Stomach (tissue), 9 donors: ENCODE data around the gene ESM1. TPM values are rescaled to one million over a fixed set of nuclear protein-coding genes. Genes with fewer than 3 reads are reported as not detected.

Experiments
- DNase-seq, 2 donors: peaks; one replicate each; pipeline versions ENCODE4 v3.0.0 to v3.0.0-alpha.2; 2013 to 2019
- H3K27ac ChIP-seq, 5 donors: fragments of 200-600 bp in 4 of 5; sonication (generic) in 4 of 5; one replicate each; pipeline ENCODE4 v1.5.1; 2013 to 2019; ENCODE audit warnings: mild to moderate bottlenecking in 1 of 5, moderate library complexity in 1 of 5
- H3K27me3 ChIP-seq, 3 donors: fragments of 200-600 bp; sonication (generic); one replicate each; pipeline ENCODE4 v1.5.1; 2017 to 2019; ENCODE audit warnings: mixed run types in 1 of 3
- H3K36me3 ChIP-seq, 4 donors: fragments of 200-600 bp; sonication (generic); 1 replicate in 3 of 4; 2 replicates in 1 of 4; pipeline ENCODE4 v1.5.1; 2016 to 2019
- H3K4me1 ChIP-seq, 4 donors: fragments of 200-600 bp; sonication (generic); one replicate each; pipeline ENCODE4 v1.5.1; 2016 to 2019
- H3K4me3 ChIP-seq, 4 donors: fragments of 200-600 bp; sonication (generic) in 3 of 4; one replicate each; pipeline ENCODE4 v1.5.1; 2016 to 2019; ENCODE audit warnings: mild to moderate bottlenecking in 1 of 4
- H3K9me3 ChIP-seq, 4 donors: fragments of 200-600 bp; sonication (generic); one replicate each; pipeline ENCODE4 v1.5.1; 2016 to 2019
- CTCF ChIP-seq, 7 experiments: fragments of 450-650 bp in 4 of 7; fragments of 200-600 bp in 3 of 7; sonication (generic) in 3 of 7; IDR thresholded peaks; one replicate each; pipeline ENCODE4 v1.5.1; 2016 to 2019; ENCODE audit warnings: antibody characterized with exemption in 7 of 7, control low read depth in 2 of 7, mild to moderate bottlenecking in 1 of 7
- EP300 ChIP-seq: sonication (generic); formaldehyde crosslinking; IDR thresholded peaks from one replicate; pipeline ENCODE4 v1.6.1; 2017; ENCODE audit warnings: antibody characterized with exemption
- POLR2A ChIP-seq, 4 donors: fragments of 450-650 bp; IDR thresholded peaks; one replicate each; pipeline ENCODE4 v1.6.1; 2016; ENCODE audit warnings: antibody characterized with exemption in 4 of 4, control low read depth in 2 of 4, mild to moderate bottlenecking in 1 of 4, moderate library complexity in 1 of 4
- POLR2AphosphoS5 ChIP-seq, 3 donors: sonication (generic); formaldehyde crosslinking; IDR thresholded peaks; one replicate each; pipeline ENCODE4 v1.6.1; 2016; ENCODE audit warnings: antibody characterized with exemption in 3 of 3
- WGBS, 5 donors: extraction: QIAGEN DNeasy Blood & Tissue Kit in 3 of 5; methylation state at CpG; one replicate each; pipeline versions ENCODE4 v1.1.5 to v1.1.7; 2013 to 2018; 5-methylcytosine and 5-hydroxymethylcytosine counted together
- intact Hi-C: fragments of 100-400 bp; cut with DNase I; formaldehyde crosslinking; loops from one replicate; pipeline ENCODE4 v1.15.1; 2023; ENCODE audit warnings: low total_unique reads
- polyA plus RNA-seq, 3 donors: library from polyadenylated mRNA; stranded (reverse); fragments of 200-250 nt; gene quantifications; one replicate each; pipeline ENCODE4 v1.2.3, GENCODE V29; 2013
- total RNA-seq, 5 donors: library from RNA; depleted of rRNA; stranded (reverse); fragments of >200 nt; gene quantifications; one replicate each; pipeline versions ENCODE4 v1.1.0 to v1.2.3, GENCODE V29; 2014 to 2016
- donor health status: healthy with polysubstance abuse.
- donor health status: Bipolar disorder and iron deficiency.
- donor health status: healthy.

Gene ESM1
- total and polyA plus RNA-seq, 8 donors: 0.15 to 0.61 (median 0.56) TPM; not detected in 4

DNA sequence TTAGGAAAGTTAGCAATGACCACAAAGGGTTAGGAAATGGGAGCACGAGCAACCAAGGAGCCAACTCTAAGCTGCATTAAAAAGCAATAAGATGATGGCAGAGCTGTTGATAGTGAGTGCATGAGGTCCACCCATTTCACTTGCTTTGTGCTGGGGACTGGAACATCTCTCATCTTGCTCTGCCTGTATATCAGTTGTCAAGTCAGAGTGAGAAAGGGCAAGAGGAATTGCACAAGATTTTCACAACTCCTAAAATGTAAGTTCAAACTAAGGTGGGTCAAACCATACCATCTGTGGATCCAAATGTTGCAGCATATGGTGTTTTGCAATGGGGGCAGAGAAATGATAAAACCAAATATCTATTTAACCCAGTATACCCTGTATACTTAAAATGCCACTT, 2.8 kb upstream of the ESM1 start:
- Histone ChIP-seq H3K27ac (no peak overlapping the region), H3K4me1 (peaks cover 0 to 16% (median 7%) of the 10 kb centered on the region in 4 donors), H3K36me3 (no peaks in the 10 kb centered on the region), H3K4me3 (no peak overlapping the region), H3K9me3 (no peaks in the 10 kb centered on the region), H3K27me3 (peaks cover 7 to 49% (median 15%) of the 10 kb centered on the region in 3 donors)
- TF ChIP-seq CTCF (IDR thresholded peaks at IDR 0.05): no peak
- no peak for TF ChIP-seq POLR2A (IDR thresholded peaks at IDR 0.05)
- TF ChIP-seq POLR2AphosphoS5 (IDR thresholded peaks at IDR 0.05): no peak
- no peak for TF ChIP-seq EP300
- no peak for DNase-seq
- WGBS, 5 donors: 78 to 81% (median 80%) methylated on average over 1 of the region's 1 CpG
- intact Hi-C loops: no loop called here

DNA sequence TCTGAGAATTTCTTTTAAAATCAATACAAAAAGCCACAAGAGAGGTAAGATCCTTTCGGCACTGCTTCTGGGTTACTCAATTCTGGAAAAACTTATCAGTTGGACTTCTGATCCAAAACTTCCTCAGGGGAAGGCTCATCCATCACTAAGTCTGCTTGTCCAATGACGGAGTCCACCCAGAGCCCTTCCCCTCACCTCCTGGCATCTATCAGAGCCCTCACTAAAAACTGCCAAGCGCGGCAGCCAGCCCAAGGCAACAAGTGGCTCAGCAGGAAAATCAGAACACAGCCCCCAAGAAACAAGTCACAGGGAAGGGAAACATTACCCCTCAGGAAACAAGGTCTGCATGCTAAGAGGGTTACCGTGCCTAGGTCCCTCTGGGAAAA, 869 bp upstream of the ESM1 start:
- no peaks in the 10 kb centered on the region for H3K36me3 ChIP-seq
- intact Hi-C loops: no loop called here
- no peak for DNase-seq
- no peak overlapping the region for H3K27ac ChIP-seq
- TF ChIP-seq EP300: no peak
- TF ChIP-seq CTCF (IDR thresholded peaks at IDR 0.05): no peak
- no peak for TF ChIP-seq POLR2A (IDR thresholded peaks at IDR 0.05)
- H3K4me3 ChIP-seq: no peak overlapping the region
- 50 to 69% (median 63%) methylated on average over 5 of the region's 5 CpGs for WGBS, 5 donors
- no peaks in the 10 kb centered on the region for H3K9me3 ChIP-seq
- H3K4me1 ChIP-seq: peaks cover 0 to 16% (median 7%) of the 10 kb centered on the region in 4 donors
- peaks cover 7 to 64% (median 23%) of the 10 kb centered on the region in 3 donors for H3K27me3 ChIP-seq

GRCh38 chr5:54981928-54982327, 3.5 kb downstream of the ESM1 start:
- H3K36me3 ChIP-seq: no peaks in the 10 kb centered on the region
- no peak overlapping the region for H3K4me3 ChIP-seq
- no peaks in the 10 kb centered on the region for H3K9me3 ChIP-seq
- H3K4me1 ChIP-seq: peaks cover 0 to 16% (median 7%) of the 10 kb centered on the region in 4 donors
- TF ChIP-seq POLR2AphosphoS5 (IDR thresholded peaks at IDR 0.05): no peak
- no peak for TF ChIP-seq POLR2A (IDR thresholded peaks at IDR 0.05)
- no peak for TF ChIP-seq EP300
- TF ChIP-seq CTCF (IDR thresholded peaks at IDR 0.05): no peak
- intact Hi-C loops: no loop called here
- WGBS, 5 donors: 50 to 58% (median 54%) methylated on average over 7 of the region's 7 CpGs
- peaks cover 7 to 60% (median 23%) of the 10 kb centered on the region in 3 donors for H3K27me3 ChIP-seq
- no peak for DNase-seq
- H3K27ac ChIP-seq: no peak overlapping the region

GRCh38 chr5:54975701-54976100, 9.7 kb downstream of the ESM1 start:
- no peak for TF ChIP-seq EP300
- TF ChIP-seq POLR2A (IDR thresholded peaks at IDR 0.05): no peak
- no peak for TF ChIP-seq CTCF (IDR thresholded peaks at IDR 0.05)
- TF ChIP-seq POLR2AphosphoS5 (IDR thresholded peaks at IDR 0.05): no peak
- Histone ChIP-seq H3K4me3 (no peak overlapping the region), H3K27me3 (peaks cover 0 to 9% (median 0%) of the 10 kb centered on the region in 3 donors), H3K9me3 (no peaks in the 10 kb centered on the region), H3K4me1 (no peaks in the 10 kb centered on the region), H3K36me3 (no peaks in the 10 kb centered on the region), H3K27ac (no peak overlapping the region)
- no peak for DNase-seq
- intact Hi-C loops: no loop called here
- 81 to 96% (median 84%) methylated on average over 1 of the region's 1 CpG for WGBS, 5 donors
